Kidney epithelial cell (primary cell): ENCODE measurements around the gene UCN3. TPM values are rescaled to one million over a fixed set of nuclear protein-coding genes. Genes with fewer than 3 reads are reported as not detected.

Experiments
- DNase-seq: peaks from one replicate; pipeline ENCODE4 v3.0.0-alpha.2; 2010; ENCODE audit warnings: low read depth
- H3K27me3 ChIP-seq: 2 replicates; pipeline ENCODE4 v1.6.0; 2011; ENCODE audit warnings: low read length; ENCODE audit not compliant: control insufficient read depth, insufficient read depth
- H3K36me3 ChIP-seq: 2 replicates; pipeline ENCODE4 v1.5.1; 2011; ENCODE audit warnings: low read length; ENCODE audit not compliant: control insufficient read depth, insufficient read depth
- H3K4me3 ChIP-seq: 2 replicates; pipeline ENCODE4 v1.5.1; 2011; ENCODE audit warnings: low read depth, mild to moderate bottlenecking, control low read depth, low read length
- CTCF ChIP-seq: IDR thresholded peaks from 2 replicates; pipeline ENCODE4 v1.5.1; 2011; ENCODE audit warnings: mild to moderate bottlenecking, moderate library complexity, low read length, control low read depth, inconsistent platforms; ENCODE audit not compliant: insufficient read depth, poor library complexity, severe bottlenecking
- total RNA-seq: library from RNA; depleted of rRNA; stranded (reverse); fragments of >200 nt; gene quantifications from 2 replicates; pipeline ENCODE4 v1.2.3, GENCODE V29; 2015

Gene UCN3
- total RNA-seq, 1 donor from 2014 or later, result not detected

GRCh38 chr10:5325076-5325475 is 39.7 kb upstream of the UCN3 start:
- H3K4me3 ChIP-seq, result no peak overlapping the region
- H3K36me3 ChIP-seq, result no peaks in the 10 kb centered on the region
- DNase-seq, result no peak
- no peaks in the 10 kb centered on the region for H3K27me3 ChIP-seq
- no peak for TF ChIP-seq CTCF

- no peaks in the 10 kb centered on the region for H3K36me3 ChIP-seq
- no peak for TF ChIP-seq CTCF
Measured at GRCh38 chr10:5334196-5334880, 30.4 kb upstream of the UCN3 start.

GRCh38 chr10:5338010-5338409 is 26.8 kb upstream of the UCN3 start:
- peaks cover 3% of the 10 kb centered on the region for H3K27me3 ChIP-seq
- no peak for DNase-seq
- H3K36me3 ChIP-seq, result no peaks in the 10 kb centered on the region
- no peak for TF ChIP-seq CTCF
- H3K4me3 ChIP-seq, result no peak overlapping the region

More at GRCh38 chr10:5334196-5334880, 30.4 kb upstream of the UCN3 start:
- no peak for DNase-seq
- Histone ChIP-seq H3K4me3 (no peak overlapping the region), H3K27me3 (peaks cover 3% of the 10 kb centered on the region)

- no peaks in the 10 kb centered on the region for H3K27me3 ChIP-seq
Measured at GRCh38 chr10:5343092-5343491, 21.7 kb upstream of the UCN3 start.

GRCh38 chr10:5343561-5343960 is 21.2 kb upstream of the UCN3 start:
- TF ChIP-seq CTCF, result peak; percentile 28
- H3K27me3 ChIP-seq, result no peaks in the 10 kb centered on the region
- DNase-seq, result no peak
- no peaks in the 10 kb centered on the region for H3K36me3 ChIP-seq
- no peak overlapping the region for H3K4me3 ChIP-seq

More at GRCh38 chr10:5343092-5343491, 21.7 kb upstream of the UCN3 start:
- no peak overlapping the region for H3K4me3 ChIP-seq
- TF ChIP-seq CTCF, result no peak
- DNase-seq, result no peak
- H3K36me3 ChIP-seq, result no peaks in the 10 kb centered on the region

- Histone ChIP-seq H3K36me3 (no peaks in the 10 kb centered on the region), H3K27me3 (no peaks in the 10 kb centered on the region), H3K4me3 (no peak overlapping the region)
- no peak for DNase-seq
- TF ChIP-seq CTCF, result no peak
Measured at GRCh38 chr10:5343979-5344378, 20.8 kb upstream of the UCN3 start.
